ENCODE results near the gene HID1. TPM values are rescaled to one million over a fixed set of nuclear protein-coding genes. Genes with fewer than 3 reads are reported as not detected.

HID1 gene
- total and polyA plus RNA-seq, 2 experiments from 2014 or later: 8.7 to 10.9 TPM

GRCh38 chr17:74922172-74922571 lies 50.4 kb downstream of the HID1 start:
- TF ChIP-seq ZNF331 (CRISPR knock-in tag; IDR thresholded peaks at IDR 0.05; ENCODE audit: low read depth): no peak
- no peak for TF ChIP-seq EZH2phosphoT487 (IDR thresholded peaks at IDR 0.05; ENCODE audit: unreplicated experiment)
- TF ChIP-seq CTCF (conservative IDR thresholded peaks at IDR 0.05; ENCODE audit: low read depth in 2 of 2): no peak
- no peak for TF ChIP-seq NANOG (IDR thresholded peaks at IDR 0.05; ENCODE audit: borderline replicate concordance)
- TF ChIP-seq POLR2AphosphoS5 (IDR thresholded peaks at IDR 0.05; ENCODE audit: low read depth): no peak
- TF ChIP-seq REST (IDR thresholded peaks at IDR 0.05; ENCODE audit: unreplicated experiment): no peak
- TF ChIP-seq ZNF462 (CRISPR knock-in tag; IDR thresholded peaks at IDR 0.05): no peak
- no peak for TF ChIP-seq ETS1 (IDR thresholded peaks at IDR 0.05)
- no peak for TF ChIP-seq EZH2 (IDR thresholded peaks at IDR 0.05; ENCODE audit: low read depth, unreplicated experiment)
- no peak for TF ChIP-seq JUNB (IDR thresholded peaks at IDR 0.05; ENCODE audit: unreplicated experiment)
- TF ChIP-seq CREB1 (CRISPR knock-in tag; IDR thresholded peaks at IDR 0.05; ENCODE audit: low read depth): no peak
- no peak for TF ChIP-seq STAT1 (IDR thresholded peaks at IDR 0.05; ENCODE audit: unreplicated experiment)
- no peak for TF ChIP-seq ZNF114 (CRISPR knock-in tag; IDR thresholded peaks at IDR 0.05)
- peak overlapping the region; percentile 66 for H3K4me3 Mint-ChIP-seq
- Histone ChIP-seq H3F3A (replicated peaks; ENCODE audit: low read depth) (no peaks in the 10 kb centered on the region), H3K4me1 (ENCODE audit: insufficient read depth) (peaks cover 16% of the 10 kb centered on the region), H3K27ac (ENCODE audit: low read depth) (no peak overlapping the region), H2AFZ (no peak overlapping the region), H3K4me2 (no peak overlapping the region), H3K79me2 (replicated peaks; ENCODE audit: insufficient read depth) (no peaks in the 10 kb centered on the region), H3K9me2 (ENCODE audit: insufficient read depth) (no peaks in the 10 kb centered on the region), H4K20me1 (replicated peaks; ENCODE audit: insufficient read depth) (no peaks in the 10 kb centered on the region), H3K36me3 (ENCODE audit: insufficient read depth) (no peaks in the 10 kb centered on the region), H3K4me3 (no peak overlapping the region), H3K27me3 (ENCODE audit: insufficient read depth) (peaks cover 65% of the 10 kb centered on the region)
- H3K4me1 Mint-ChIP-seq: peaks cover 7% of the 10 kb centered on the region
- H3K36me3 Mint-ChIP-seq (ENCODE audit: low read depth): no peaks in the 10 kb centered on the region
- peaks cover 55% of the 10 kb centered on the region for H3K27me3 Mint-ChIP-seq (ENCODE audit: insufficient read depth, low read depth, poor library complexity)
- H3K27ac Mint-ChIP-seq: no peak overlapping the region
- DNase-seq (ENCODE audit: low spot score) (no peak), ATAC-seq (no peak)
- H3K9me3 Mint-ChIP-seq: no peaks in the 10 kb centered on the region

All from GM23338 (cell line).